ENCODE measurements around the gene HOXB9. TPM values are rescaled to one million over a fixed set of nuclear protein-coding genes. Genes with fewer than 3 reads are reported as not detected.

Gene HOXB9
- total RNA-seq, result under 1 TPM in 1 of 2 donors, not detected in 1; under 0.01 TPM

GRCh38 chr17:48626245-48627117, at the start of gene HOXB9:
Gene HOXB9, minus strand, starts transcription at chr17:48626358. Its CDS starts 89 bp downstream, at chr17:48626269.

GRCh38 chr17:48615047-48615962, 10.9 kb downstream of the HOXB9 start, which contains the start of gene HOXB8:
Gene HOXB8, minus strand, starts transcription at chr17:48615292. Its CDS starts 588 bp downstream, at chr17:48614704.

GRCh38 chr17:48610282-48611211, 15.6 kb downstream of the HOXB9 start, which contains the start of gene HOXB7:
Gene HOXB7, minus strand, starts transcription at chr17:48611017. Its CDS starts 99 bp downstream, at chr17:48610918.

GRCh38 chr17:48604770-48605329, 21.3 kb downstream of the HOXB9 start, which contains the start of gene HOXB6:
Gene HOXB6, minus strand, starts transcription at chr17:48604986. Its CDS starts 6,836 bp downstream, at chr17:48598150.

GRCh38 chr17:48593126-48593829, 32.9 kb downstream of the HOXB9 start, which contains the start of gene HOXB5:
Gene HOXB5, minus strand, starts transcription at chr17:48593779. Its CDS starts 97 bp downstream, at chr17:48593682.

DNA sequence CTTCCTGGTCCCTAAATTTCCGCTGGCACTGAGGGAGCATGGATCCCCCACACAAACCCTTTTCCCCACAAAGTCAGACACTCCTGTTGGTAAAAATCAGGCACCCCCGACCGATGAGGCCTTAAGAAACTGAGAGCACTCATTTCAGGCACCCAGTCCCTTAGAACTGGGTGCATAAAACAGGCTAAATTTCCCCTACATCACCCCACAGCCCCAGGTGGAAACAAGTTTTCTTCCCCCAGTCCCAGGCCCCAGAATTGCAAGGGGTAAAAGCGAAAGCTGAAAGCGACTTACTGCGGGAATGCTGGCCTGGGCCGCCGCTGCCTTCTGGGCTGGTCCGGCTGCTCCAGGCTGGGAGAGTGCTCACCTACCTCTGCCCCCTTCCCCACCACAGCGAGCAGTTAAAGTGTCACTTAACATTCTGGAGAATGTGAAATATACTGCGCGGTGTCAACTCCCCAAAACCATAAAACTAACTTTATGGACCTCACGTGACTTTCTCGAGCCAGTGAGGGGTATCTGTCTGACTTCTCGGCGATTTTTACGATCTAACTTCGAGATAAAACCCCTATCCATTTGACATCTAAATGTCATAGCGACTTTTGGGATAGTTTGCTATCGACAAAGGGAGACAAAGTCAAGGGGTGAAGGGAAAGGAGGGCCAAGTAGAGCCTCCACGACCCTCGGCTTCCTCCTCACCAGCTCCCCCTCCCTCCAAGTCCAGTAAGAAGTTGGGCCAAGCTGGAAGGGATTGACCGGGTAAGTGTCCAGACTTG, 36.1 kb downstream of the HOXB9 start, which contains the start of gene HOXB3:
TSS of gene HOXB3 (minus strand) at position 411 of the 776 bp plus-strand sequence. CDS start 37,767 bp downstream, outside the sequence.

DNA sequence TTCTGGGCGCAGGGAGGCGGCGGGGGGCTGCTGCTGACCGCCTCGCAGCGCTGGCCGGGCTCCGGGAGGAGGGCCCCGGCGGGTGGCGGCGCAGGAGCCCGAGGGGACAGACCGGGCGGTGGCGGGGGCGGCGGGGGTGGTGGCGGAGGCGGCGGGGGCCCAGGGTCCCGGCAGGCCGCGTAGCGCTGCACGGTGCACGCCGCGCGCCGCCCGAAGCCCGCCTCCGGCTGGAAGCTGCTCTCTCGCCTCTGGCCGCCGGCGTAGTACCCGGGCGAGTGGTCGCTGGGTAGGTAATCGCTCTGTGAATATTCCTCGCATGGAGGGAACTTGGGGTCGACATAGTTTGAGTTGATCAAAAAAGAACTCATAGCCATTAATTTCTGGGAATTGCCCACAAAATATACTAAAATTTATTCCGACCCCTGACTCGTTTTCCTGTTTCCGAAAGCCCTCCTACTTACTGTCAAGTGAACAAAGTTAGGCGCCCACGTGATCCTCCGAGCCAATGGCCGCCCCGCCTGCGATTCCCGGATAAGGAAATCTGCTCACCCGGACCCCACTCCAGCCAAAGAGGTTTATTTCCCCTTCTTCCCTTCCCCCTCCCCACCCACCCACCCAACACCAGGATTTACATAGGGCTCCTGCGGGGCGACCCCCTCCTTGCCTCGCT, 48.1 kb downstream of the HOXB9 start, which contains the start of gene HOXB4:
TSS of gene HOXB4 (minus strand) at position 405 of the 670 bp plus-strand sequence. CDS start at position 374, 31 bp downstream.

Small RNA genes lying within 50 kb of the gene (small RNA-seq; reads per million reads assigned to genes)
- 0.30 to 2.7 reads per million in 2 donors for gene MIR196A1

Other genes with a start within 250 kb of the HOXB9 start
- not detected for gene SKAP1, start 196.1 kb downstream of the HOXB9 start, total RNA-seq
- gene HOXB1, start 95.3 kb downstream of the HOXB9 start, total RNA-seq, result not detected
- gene HOXB2, start 81.2 kb downstream of the HOXB9 start, total RNA-seq, result 1 to 10 TPM in 1 of 2 donors, not detected in 1; 5.0 TPM
- 1 to 10 TPM in 1 of 2 donors, not detected in 1; 2.0 TPM for gene HOXB4, start 48.0 kb downstream of the HOXB9 start, total RNA-seq
- 1 to 10 TPM in 1 of 2 donors, not detected in 1; 2.3 TPM for gene HOXB3, start 36.1 kb downstream of the HOXB9 start, total RNA-seq
- gene HOXB5, start 32.6 kb downstream of the HOXB9 start, total RNA-seq, result not detected
- gene HOXB6, start 21.4 kb downstream of the HOXB9 start, total RNA-seq, result 1 to 10 TPM in 1 of 2 donors, not detected in 1; 7.0 TPM
- 10 to 100 TPM in 1 of 2 donors, not detected in 1; 10.7 TPM for gene HOXB7, start 15.3 kb downstream of the HOXB9 start, total RNA-seq
- under 1 TPM in 1 of 2 donors, not detected in 1; 0.33 TPM for gene HOXB8, start 11.1 kb downstream of the HOXB9 start, total RNA-seq
- gene PRAC1, start 96.2 kb upstream of the HOXB9 start, total RNA-seq, result not detected
- 1 to 10 TPM in 1 of 2 donors, not detected in 1; 1.3 TPM for gene PRAC2, start 96.8 kb upstream of the HOXB9 start, total RNA-seq
- gene HOXB13, start 102.4 kb upstream of the HOXB9 start, total RNA-seq, result 10 to 100 TPM in 1 of 2 donors, not detected in 1; 11.7 TPM
- 1 to 10 TPM in 1 of 2 donors, not detected in 1; 2.7 TPM for gene TTLL6, start 190.9 kb upstream of the HOXB9 start, total RNA-seq
- 10 to 100 TPM; 32.7 to 50.3 TPM for gene CALCOCO2, start 204.7 kb upstream of the HOXB9 start, total RNA-seq

Measured in melanocyte of skin (primary cell).